HG03175 (cell line): Measurements from ENCODE around the gene TWIST1.

Source experiments
- ATAC-seq: cut with Tn5 transposase; IDR thresholded peaks from one replicate; pipeline ENCODE4 v1.9.1; 2021; ENCODE audit warnings: mild to moderate bottlenecking, moderate library complexity; ENCODE audit not compliant: unreplicated experiment

TWIST1 gene

DNA sequence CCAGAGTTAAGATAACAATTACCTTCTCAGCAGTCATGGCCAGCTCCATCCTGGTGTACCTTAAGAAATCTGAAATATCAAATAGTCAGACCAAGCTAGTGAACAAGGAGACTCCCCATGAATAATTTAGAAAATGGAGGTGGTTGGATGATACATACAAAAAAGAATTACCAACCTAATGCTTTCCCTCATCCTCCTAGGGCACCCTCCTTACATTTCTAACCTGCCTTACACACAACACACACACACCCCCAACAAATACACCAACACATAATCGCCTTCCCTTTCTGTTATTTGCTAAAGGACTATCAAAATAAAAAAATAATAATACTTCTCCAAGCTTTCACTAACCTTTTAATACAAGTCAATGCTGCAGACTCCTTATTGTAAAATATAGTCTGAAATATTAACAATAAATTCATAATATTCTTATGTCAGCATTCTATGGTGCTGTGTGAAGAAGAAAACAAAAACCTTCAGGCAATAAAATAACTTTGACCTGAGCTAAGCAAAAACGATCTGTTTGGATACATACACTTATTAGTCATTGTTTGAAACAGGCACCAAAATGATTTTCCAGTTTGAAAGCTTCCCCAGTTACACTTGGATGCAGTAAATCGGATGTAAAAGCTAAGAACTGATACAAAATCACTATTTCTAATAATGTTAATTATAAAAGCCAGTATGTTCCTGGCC lies 3.4 kb downstream of the TWIST1 start:
- ATAC-seq: no peak

DNA sequence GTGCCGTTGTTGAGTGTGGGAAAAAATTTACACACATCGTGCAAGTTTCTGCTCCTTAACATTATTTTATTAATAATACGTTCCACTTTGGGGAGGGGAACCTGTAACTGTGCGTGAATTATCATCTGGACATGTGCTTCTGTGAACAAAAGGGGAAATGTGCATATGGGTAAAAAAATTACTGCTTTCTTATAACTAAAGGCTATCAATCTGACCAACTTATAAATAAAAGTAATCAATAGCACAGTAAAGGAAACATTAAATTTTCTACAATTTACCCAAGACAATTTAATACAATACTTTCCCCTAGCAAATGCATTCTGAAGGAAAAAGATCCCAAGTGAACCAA lies 4.5 kb downstream of the TWIST1 start:
- no peak for ATAC-seq

GRCh38 chr7:19112274-19113001 lies 5.0 kb downstream of the TWIST1 start:
- no peak for ATAC-seq

DNA sequence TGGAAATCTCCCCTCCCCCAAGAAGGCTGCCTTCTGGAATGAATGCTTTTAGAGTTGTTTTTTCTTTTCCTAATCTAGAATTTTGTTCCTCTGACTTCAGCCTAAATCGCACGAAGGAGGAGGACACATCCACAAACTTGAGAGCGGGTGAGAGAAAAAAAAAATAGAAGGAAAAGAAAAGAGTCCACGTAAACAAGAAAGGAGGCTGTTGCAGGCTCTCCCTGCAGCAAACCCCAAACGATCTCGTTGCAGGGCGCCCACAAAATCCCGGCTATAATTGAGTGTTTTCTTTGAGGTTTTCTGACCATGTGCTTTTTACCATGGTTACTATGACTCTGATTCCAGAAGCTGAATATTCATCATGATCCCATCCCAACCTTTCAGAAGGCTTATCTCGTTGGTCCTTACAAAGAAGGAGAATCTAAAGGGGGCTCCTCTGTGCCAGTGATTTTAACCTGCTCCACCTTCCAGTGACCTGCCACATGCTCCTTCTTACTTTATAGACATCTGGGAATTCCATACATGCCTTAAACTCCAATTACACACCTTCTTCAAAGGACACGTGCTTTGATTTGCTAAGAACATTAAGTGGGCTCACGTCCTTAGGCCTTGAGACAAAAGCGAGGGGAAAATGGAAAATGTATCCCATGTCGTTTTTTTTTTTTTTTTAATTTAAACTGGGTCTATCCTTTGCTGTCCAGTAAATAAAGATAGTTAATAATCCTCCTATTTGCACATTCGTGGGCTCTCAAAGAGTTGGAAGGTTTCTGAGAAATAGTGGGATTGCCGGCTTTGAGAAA lies 5.8 kb downstream of the TWIST1 start:
- ATAC-seq: no peak

- ATAC-seq: no peak
Observed at GRCh38 chr7:19110776-19111175, 6.7 kb downstream of the TWIST1 start.

DNA sequence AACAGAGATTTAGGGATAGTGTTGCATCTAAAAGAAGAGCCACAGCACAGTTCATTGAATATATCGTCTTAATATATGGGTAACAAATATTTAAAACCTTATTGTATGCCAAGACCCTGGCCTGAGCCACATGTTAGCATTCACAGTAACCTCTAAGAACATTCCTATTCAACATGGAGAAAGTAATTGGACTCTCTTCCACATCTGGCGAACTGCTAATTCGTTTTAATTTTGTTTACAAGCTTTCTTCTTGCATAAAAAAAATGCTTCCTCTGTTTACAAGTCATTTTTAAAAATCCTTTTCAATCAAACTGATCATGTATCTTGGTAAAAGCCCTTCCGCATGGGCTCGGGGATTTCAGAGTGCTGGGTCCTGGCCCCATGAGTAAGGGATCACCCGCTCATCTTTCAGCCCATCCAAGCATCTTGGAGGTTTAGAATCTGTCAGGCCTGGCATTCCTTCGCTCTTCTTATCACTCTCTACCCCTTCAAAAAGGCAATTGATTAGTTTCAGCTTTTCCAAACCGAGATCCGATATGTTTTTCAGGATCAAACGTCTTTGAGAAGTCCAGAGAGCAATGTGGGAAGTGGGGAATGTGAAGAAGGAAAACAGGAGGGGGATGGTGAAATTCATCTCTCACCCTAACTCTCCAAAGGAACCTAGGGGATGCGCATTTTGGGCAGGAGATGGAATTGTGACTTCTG lies 7.3 kb downstream of the TWIST1 start:
- ATAC-seq: no peak

GRCh38 chr7:19109000-19109946 lies 8.2 kb downstream of the TWIST1 start:
- ATAC-seq: no peak

DNA sequence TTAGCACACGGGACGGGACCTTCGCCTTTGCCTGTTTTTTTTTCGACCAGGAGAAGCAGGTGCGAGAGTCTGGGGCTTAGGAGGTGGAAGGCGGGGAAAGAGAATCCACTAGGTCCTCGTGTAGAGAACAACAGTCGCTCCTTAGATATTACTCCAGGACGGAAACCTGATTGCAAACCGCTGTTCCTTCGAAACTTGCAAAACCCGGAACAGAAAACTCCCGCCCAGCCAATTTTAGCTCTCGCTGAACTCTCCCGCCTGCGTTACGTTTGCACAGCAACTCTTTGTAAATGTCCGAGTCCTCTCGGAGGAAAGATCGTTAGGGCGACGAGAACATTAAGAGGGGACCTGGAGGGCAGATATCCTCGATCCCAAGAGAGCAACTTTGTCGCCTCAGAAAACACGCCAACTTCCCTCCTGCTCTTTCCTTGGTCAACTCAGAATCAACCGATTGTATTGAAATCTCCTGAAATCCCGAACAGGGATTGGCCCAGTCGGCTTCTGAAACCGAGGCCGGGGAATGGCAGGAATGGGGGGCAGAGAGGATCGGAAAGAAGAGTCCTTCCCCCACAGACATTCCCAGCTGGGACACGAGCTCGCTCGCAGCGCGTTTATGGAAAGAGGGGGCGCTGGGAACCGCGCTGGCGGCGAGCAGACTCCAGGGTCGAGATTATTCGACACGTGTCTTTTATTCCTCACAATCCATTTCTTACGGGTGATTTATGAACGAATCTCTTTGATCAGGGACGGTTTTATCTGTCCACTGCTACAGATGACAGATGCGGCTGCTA lies 9.9 kb downstream of the TWIST1 start:
- no peak for ATAC-seq

- no peak for ATAC-seq
Observed at GRCh38 chr7:19107081-19107355, 10.4 kb downstream of the TWIST1 start.

DNA sequence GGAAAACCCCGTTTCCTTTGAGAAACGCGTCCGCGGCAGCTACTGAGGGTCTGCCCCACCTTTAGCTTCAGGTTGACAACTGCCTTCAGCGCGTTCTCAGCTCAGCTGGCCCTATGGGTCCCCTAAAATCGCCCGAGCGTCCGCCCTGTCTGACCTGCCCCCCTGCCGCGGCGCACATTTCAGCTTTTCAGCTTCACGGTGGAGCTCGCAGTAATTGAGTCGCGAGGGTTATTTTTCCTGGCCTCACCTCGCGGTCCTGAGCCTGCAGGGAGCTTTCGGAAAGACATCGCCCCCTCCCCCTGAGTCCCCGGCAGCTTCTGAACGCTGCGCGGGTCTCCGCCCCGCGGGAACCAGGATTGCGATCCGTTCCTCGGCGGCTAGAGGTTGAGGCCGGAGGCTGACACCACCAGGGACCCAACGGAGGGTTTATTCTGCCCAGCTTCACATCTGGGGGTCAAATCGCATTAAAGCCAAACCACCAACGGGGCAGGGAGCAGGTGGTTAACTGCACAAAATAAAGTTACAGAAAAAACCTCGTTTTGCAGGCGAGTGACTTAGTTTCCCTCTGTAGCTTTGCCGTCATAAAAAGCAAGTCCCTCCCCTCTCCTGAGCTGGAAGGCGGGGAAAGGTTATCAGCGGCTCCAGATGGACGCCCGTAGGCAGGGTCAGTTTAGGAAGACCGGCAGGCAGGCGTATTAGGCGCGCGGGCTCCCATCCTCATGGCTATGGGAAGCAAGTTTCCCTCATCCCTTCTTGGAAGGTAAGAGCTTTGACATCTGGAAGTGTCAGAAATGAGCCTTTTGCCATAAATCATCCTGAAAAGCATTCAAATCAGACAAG lies 11.0 kb downstream of the TWIST1 start:
- ATAC-seq: no peak

DNA sequence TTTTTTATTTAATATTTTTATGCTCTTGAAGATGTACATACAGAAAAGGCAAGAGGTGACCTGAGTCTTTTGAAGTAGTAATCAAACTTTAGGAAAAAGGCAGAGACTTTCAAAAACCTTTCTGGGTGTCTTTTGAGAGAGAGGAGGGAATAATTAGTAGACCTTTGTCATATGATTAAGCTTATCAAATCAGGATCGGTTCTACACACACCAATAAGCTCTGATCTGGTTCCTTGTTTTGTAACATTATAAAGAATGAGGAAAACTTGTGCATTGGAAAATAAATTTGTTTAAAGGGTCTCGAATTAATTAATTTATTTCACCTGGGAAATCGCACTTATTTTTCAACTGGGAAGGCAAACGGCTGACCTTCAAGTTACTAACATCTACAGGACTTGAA lies 11.9 kb downstream of the TWIST1 start:
- no peak for ATAC-seq

- no peak for ATAC-seq
Observed at GRCh38 chr7:19104811-19105210, 12.6 kb downstream of the TWIST1 start.

DNA sequence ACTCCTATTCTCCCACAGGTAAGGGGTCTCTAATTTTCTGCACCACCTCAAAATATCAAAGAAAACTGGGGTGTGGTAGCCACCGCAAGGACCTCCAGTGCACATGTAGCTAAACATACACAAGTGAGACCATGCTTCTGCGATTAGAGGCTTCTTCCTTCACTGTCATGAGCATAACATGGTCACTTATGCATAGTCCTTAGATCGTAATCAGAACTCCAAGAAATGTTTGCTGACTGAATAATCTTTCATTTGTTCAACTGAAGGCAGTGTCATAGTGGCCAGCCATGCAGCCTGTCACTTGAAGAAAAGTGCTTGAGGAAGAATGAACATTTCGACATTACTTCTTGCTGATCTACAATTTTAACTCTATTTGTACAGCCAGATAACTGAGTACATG lies 14.6 kb downstream of the TWIST1 start:
- no peak for ATAC-seq

GRCh38 chr7:19101909-19102308 lies 15.5 kb downstream of the TWIST1 start:
- no peak for ATAC-seq

- ATAC-seq: no peak
Observed at GRCh38 chr7:19101472-19101871, 16.0 kb downstream of the TWIST1 start.

GRCh38 chr7:19099924-19100323 lies 17.5 kb downstream of the TWIST1 start:
- no peak for ATAC-seq

DNA sequence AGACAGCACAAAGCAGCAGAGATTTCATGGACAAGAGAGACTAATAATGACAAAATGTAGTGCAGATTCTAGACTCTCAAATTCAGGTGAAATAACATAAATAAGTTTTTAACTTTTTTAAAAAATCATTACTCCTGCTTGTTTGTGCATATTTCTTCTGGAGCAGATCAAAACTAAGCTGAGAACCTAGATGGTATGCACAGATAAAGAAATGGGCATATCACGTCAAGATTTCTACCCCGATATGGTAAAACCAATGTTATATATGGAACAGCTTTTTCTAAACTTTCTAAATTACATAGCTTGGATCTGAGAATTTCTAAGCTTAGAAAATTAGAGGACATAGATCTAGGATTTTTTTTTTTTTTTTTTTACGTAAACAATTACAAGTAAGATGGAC lies 18.2 kb downstream of the TWIST1 start:
- ATAC-seq: no peak

GRCh38 chr7:19098510-19098909 lies 18.9 kb downstream of the TWIST1 start:
- no peak for ATAC-seq
